ENCODE data around the gene TCP10L. TPM values are rescaled to one million over a fixed set of nuclear protein-coding genes. Genes with fewer than 3 reads are reported as not detected.

The TCP10L gene
- total RNA-seq, 1 experiment from 2014 or later = not detected

DNA sequence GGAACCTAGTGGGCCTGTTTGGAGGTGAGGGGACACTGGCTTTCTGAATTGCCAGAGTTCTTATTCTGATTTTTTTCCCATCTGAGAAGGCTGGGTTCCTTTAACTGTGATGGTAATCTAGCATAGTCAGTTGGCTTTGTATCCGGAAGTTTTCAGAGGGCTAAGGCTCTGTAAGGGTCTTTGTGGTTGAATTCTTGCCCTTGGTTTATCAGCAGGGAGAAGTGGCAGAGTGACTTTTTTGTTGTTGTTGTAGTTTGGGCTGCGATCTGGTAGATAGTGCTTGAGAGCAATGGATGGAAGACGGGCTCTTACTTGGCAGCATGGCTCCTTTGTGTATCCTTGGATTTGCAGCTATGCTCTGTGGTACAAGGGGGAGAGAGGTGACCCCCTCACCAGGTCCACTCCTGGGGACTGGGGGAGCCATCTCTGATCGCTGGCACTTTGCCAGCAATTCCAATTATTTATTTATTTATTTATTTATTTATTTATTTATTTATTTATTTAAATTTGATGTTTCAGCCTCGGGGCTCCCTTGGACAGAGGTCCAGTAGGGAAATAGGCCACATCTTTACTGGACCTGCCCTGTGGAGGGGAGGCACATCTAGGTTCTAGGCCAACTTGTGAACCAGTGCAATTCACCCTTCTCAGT lies 18.5 kb downstream of the TCP10L start:
- no peaks in the 10 kb centered on the region for H3K9me3 Mint-ChIP-seq (ENCODE audit: unreplicated experiment)
- H3K36me3 Mint-ChIP-seq (ENCODE audit: insufficient read depth, unreplicated experiment) = no peaks in the 10 kb centered on the region
- ChIA-PET POLR2A (no interaction called here), CTCF (no interaction called here)
- Histone ChIP-seq H3K4me3 (ENCODE audit: low read depth, low read length) (no peak overlapping the region), H3K27me3 (replicated peaks; ENCODE audit: control insufficient read depth, insufficient read depth, low read length) (no peaks in the 10 kb centered on the region), H3K4me1 (peaks cover 5% of the 10 kb centered on the region; the same call in 1 of the 2 replicates), H3K9me3 (no peaks in the 10 kb centered on the region), H3K36me3 (ENCODE audit: control insufficient read depth, insufficient read depth, low read length) (no peaks in the 10 kb centered on the region)
- BruUV-seq (replicated peaks) = no TSS peak
- no peaks in the 10 kb centered on the region for H3K4me1 Mint-ChIP-seq (ENCODE audit: low read depth, unreplicated experiment)
- TF ChIP-seq, protein P1, sequence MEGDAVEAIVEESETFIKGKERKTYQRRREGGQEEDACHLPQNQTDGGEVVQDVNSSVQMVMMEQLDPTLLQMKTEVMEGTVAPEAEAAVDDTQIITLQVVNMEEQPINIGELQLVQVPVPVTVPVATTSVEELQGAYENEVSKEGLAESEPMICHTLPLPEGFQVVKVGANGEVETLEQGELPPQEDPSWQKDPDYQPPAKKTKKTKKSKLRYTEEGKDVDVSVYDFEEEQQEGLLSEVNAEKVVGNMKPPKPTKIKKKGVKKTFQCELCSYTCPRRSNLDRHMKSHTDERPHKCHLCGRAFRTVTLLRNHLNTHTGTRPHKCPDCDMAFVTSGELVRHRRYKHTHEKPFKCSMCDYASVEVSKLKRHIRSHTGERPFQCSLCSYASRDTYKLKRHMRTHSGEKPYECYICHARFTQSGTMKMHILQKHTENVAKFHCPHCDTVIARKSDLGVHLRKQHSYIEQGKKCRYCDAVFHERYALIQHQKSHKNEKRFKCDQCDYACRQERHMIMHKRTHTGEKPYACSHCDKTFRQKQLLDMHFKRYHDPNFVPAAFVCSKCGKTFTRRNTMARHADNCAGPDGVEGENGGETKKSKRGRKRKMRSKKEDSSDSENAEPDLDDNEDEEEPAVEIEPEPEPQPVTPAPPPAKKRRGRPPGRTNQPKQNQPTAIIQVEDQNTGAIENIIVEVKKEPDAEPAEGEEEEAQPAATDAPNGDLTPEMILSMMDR (IDR thresholded peaks at IDR 0.05; ENCODE audit: insufficient read depth in 1 of 2, low read depth in 1 of 2, low read length in 1 of 2, severe bottlenecking in 1 of 2, unreplicated experiment in 1 of 2) = no peak
- no peak overlapping the region for H3K4me3 Mint-ChIP-seq (ENCODE audit: unreplicated experiment)
- DNase-seq = no peak
- H3K27me3 Mint-ChIP-seq (ENCODE audit: insufficient read depth, unreplicated experiment) = no peaks in the 10 kb centered on the region
- intact Hi-C loops (cut with micrococcal nuclease; ENCODE audit: unreplicated experiment) = loop anchor here (10.0 kb wide), 1 partner anchor 162 kb away; no protein-coding TSS in a partner anchor
- no peak overlapping the region for H3K27ac Mint-ChIP-seq (ENCODE audit: unreplicated experiment)

GRCh38 chr21:32565856-32566465 lies 19.4 kb downstream of the TCP10L start:
- TF ChIP-seq, protein P1 (IDR thresholded peaks at IDR 0.05; ENCODE audit: insufficient read depth in 1 of 2, low read depth in 1 of 2, low read length in 1 of 2, severe bottlenecking in 1 of 2, unreplicated experiment in 1 of 2) = no peak
- no peaks in the 10 kb centered on the region for H3K27me3 Mint-ChIP-seq (ENCODE audit: insufficient read depth, unreplicated experiment)
- CTCF ChIA-PET = no interaction called here
- no peaks in the 10 kb centered on the region for H3K36me3 ChIP-seq (ENCODE audit: control insufficient read depth, insufficient read depth, low read length)
- no peaks in the 10 kb centered on the region for H3K9me3 ChIP-seq
- no peaks in the 10 kb centered on the region for H3K36me3 Mint-ChIP-seq (ENCODE audit: insufficient read depth, unreplicated experiment)
- no peak overlapping the region for H3K4me3 Mint-ChIP-seq (ENCODE audit: unreplicated experiment)
- no peak overlapping the region for H3K4me3 ChIP-seq (ENCODE audit: low read depth, low read length)
- BruUV-seq (replicated peaks) = no TSS peak
- no peak for DNase-seq
- H3K9me3 Mint-ChIP-seq (ENCODE audit: unreplicated experiment) = no peaks in the 10 kb centered on the region
- H3K27ac Mint-ChIP-seq (ENCODE audit: unreplicated experiment) = no peak overlapping the region
- H3K4me1 Mint-ChIP-seq (ENCODE audit: low read depth, unreplicated experiment) = no peaks in the 10 kb centered on the region
- POLR2A ChIA-PET = no interaction called here
- no peaks in the 10 kb centered on the region for H3K27me3 ChIP-seq (replicated peaks; ENCODE audit: control insufficient read depth, insufficient read depth, low read length)
- intact Hi-C loops (cut with micrococcal nuclease; ENCODE audit: unreplicated experiment) = loop anchor here (10.0 kb wide), 1 partner anchor 161 kb away; no protein-coding TSS in a partner anchor
- peaks cover 5% of the 10 kb centered on the region; the same call in 1 of the 2 replicates for H3K4me1 ChIP-seq

- no peak overlapping the region for H3K4me3 ChIP-seq (ENCODE audit: low read depth, low read length)
- Mint-ChIP-seq H3K27me3 (ENCODE audit: insufficient read depth, unreplicated experiment) (no peaks in the 10 kb centered on the region), H3K9me3 (ENCODE audit: unreplicated experiment) (no peaks in the 10 kb centered on the region), H3K4me1 (ENCODE audit: low read depth, unreplicated experiment) (no peaks in the 10 kb centered on the region), H3K27ac (ENCODE audit: unreplicated experiment) (no peak overlapping the region), H3K36me3 (ENCODE audit: insufficient read depth, unreplicated experiment) (no peaks in the 10 kb centered on the region), H3K4me3 (ENCODE audit: unreplicated experiment) (no peak overlapping the region)
- POLR2A ChIA-PET = no interaction called here
- DNase-seq = no peak
- H3K4me1 ChIP-seq = no peaks in the 10 kb centered on the region
- intact Hi-C loops (cut with micrococcal nuclease; ENCODE audit: unreplicated experiment) = loop anchor here (10.0 kb wide), 1 partner anchor 158 kb away; no protein-coding TSS in a partner anchor
- H3K36me3 ChIP-seq (ENCODE audit: control insufficient read depth, insufficient read depth, low read length) = no peaks in the 10 kb centered on the region
- TF ChIP-seq, protein P1 (IDR thresholded peaks at IDR 0.05; ENCODE audit: insufficient read depth in 1 of 2, low read depth in 1 of 2, low read length in 1 of 2, severe bottlenecking in 1 of 2, unreplicated experiment in 1 of 2) = no peak
- BruUV-seq (replicated peaks) = no TSS peak
- CTCF ChIA-PET = interaction anchor here (1.0 kb wide), 1 partner anchor 38 kb away, joined by 12 read pairs; no protein-coding TSS in a partner anchor
- no peaks in the 10 kb centered on the region for H3K27me3 ChIP-seq (replicated peaks; ENCODE audit: control insufficient read depth, insufficient read depth, low read length)
- H3K9me3 ChIP-seq = no peaks in the 10 kb centered on the region
Measured at GRCh38 chr21:32562915-32563314, 22.4 kb downstream of the TCP10L start.

Measured in Caco-2 (cell line).